NCI-H526 treated with DMSO at 0.1 percent for 48 hours (cell line): ENCODE data around the gene FBXO45.
"Not testable (repeated sequence)": the region's sequence is repeated elsewhere in the genome, so short reads cannot be mapped to it uniquely, and the experiment has no call there.

Experiments
- DNase-seq: peaks from one replicate; lab custom pipeline; 2025; lab: John Stamatoyannopoulos, UW

The FBXO45 gene

GRCh38 chr3:196619223-196619622 lies 50.8 kb downstream of the FBXO45 start:
- no peak for DNase-seq

GRCh38 chr3:196619627-196620026 lies 51.2 kb downstream of the FBXO45 start:
- DNase-seq: not testable (repeated sequence)

- no peak for DNase-seq
Measured at GRCh38 chr3:196620161-196620604, 51.7 kb downstream of the FBXO45 start.

GRCh38 chr3:196620684-196621083 lies 52.2 kb downstream of the FBXO45 start:
- DNase-seq: no peak

GRCh38 chr3:196621611-196622010 lies 53.2 kb downstream of the FBXO45 start:
- DNase-seq: no peak

- DNase-seq: no peak
Measured at GRCh38 chr3:196624067-196624790, 55.8 kb downstream of the FBXO45 start.

GRCh38 chr3:196624907-196625306 lies 56.4 kb downstream of the FBXO45 start:
- DNase-seq: no peak

- no peak for DNase-seq
Measured at GRCh38 chr3:196625331-196625730, 56.9 kb downstream of the FBXO45 start.

- DNase-seq: no peak
Measured at GRCh38 chr3:196627918-196628231, 59.4 kb downstream of the FBXO45 start.

GRCh38 chr3:196629228-196629627 lies 60.8 kb downstream of the FBXO45 start:
- DNase-seq: no peak

GRCh38 chr3:196631682-196632045 lies 63.2 kb downstream of the FBXO45 start:
- DNase-seq: peak; percentile 80

- DNase-seq: peak; percentile 97
Measured at GRCh38 chr3:196632046-196632751, 63.7 kb downstream of the FBXO45 start.

- no peak for DNase-seq
Measured at GRCh38 chr3:196633555-196634151, 65.2 kb downstream of the FBXO45 start.

GRCh38 chr3:196634224-196634623 lies 65.8 kb downstream of the FBXO45 start:
- DNase-seq: no peak

- DNase-seq: no peak
Measured at GRCh38 chr3:196634829-196635228, 66.4 kb downstream of the FBXO45 start.

- DNase-seq: no peak
Measured at GRCh38 chr3:196636369-196637349, 68.2 kb downstream of the FBXO45 start.

- DNase-seq: not testable (repeated sequence)
Measured at GRCh38 chr3:196637941-196638340, 69.5 kb downstream of the FBXO45 start.
